ENCODE results near the gene PPP6R3.
A peak's percentile ranks its signal among the peaks of the same experiment; 100 is the strongest.

Gene PPP6R3

DNA sequence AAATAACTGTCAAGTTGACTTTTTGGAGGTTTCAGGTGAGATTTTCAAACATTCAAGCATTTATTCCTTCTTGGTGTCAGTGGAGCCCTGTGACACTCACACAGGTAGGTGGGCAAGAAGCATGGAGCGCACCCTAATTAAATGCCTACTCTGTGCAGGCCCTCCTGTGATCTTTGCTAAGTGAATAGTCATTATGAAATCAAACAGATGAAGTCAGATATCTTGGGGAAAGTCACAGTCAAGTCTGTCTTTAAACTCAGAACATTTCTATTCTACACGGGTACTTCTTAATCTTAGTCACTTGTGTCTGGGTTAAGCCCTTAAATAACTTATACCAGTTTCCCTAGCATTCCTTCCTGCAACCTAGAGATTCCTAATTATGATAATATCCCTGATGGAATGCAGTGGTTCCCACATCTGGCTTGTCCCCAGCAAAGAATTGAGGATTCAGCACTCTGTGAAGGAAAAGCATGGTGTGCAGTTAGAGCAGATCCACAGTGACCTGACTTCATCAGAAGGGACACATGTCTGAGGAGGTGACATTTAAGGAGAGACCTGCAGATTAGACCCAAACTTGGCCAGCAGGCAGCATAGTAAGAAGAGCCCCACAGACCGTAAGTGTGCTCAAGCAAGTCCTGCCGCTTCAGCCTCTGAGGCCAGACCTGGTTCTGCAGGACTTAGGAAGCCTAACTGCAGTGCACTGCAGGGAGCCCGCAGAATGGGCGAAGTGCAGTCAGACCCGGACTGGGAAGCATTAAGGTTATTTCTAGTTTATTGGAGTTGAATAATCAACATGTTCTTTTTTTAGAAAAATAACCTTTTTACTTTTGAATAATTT, 138.5 kb downstream of the PPP6R3 start:
- TF ChIP-seq, protein P1, sequence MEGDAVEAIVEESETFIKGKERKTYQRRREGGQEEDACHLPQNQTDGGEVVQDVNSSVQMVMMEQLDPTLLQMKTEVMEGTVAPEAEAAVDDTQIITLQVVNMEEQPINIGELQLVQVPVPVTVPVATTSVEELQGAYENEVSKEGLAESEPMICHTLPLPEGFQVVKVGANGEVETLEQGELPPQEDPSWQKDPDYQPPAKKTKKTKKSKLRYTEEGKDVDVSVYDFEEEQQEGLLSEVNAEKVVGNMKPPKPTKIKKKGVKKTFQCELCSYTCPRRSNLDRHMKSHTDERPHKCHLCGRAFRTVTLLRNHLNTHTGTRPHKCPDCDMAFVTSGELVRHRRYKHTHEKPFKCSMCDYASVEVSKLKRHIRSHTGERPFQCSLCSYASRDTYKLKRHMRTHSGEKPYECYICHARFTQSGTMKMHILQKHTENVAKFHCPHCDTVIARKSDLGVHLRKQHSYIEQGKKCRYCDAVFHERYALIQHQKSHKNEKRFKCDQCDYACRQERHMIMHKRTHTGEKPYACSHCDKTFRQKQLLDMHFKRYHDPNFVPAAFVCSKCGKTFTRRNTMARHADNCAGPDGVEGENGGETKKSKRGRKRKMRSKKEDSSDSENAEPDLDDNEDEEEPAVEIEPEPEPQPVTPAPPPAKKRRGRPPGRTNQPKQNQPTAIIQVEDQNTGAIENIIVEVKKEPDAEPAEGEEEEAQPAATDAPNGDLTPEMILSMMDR (IDR thresholded peaks at IDR 0.05; ENCODE audit: low read depth, low read length): no peak

DNA sequence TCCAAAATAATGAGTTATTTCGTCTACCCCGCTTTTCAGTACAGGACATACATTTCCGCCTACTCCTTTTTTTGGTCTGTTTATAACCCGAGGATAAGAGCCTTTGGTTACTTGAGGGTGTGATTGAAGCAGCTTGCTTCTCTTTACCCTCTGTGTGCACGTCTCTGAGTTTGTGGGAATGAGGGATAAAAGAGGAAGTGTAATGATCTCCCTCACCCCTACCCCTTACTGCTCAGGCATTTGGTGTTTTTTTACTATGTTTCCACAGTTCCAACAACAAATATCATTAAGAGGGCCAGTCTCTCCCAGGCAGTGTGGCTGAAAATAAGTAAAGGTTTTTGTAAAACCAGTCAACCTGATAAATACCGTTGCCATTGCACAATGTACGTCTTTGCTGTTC, 140.6 kb downstream of the PPP6R3 start:
- DNase-seq (ENCODE audit: low read depth in 2 of 2): no peak
- TF ChIP-seq, protein P1 (IDR thresholded peaks at IDR 0.05; ENCODE audit: low read depth, low read length): no peak
- H3K4me3 ChIP-seq (replicated peaks in 1 of 2; ENCODE audit: low read depth in 2 of 2, low read length in 2 of 2): no peak overlapping the region

More for the DNA sequence above, 138.5 kb downstream of the PPP6R3 start:
- DNase-seq (ENCODE audit: low read depth in 2 of 2): peak in 1 of 2 donors; percentile 5
- H3K4me3 ChIP-seq (replicated peaks in 1 of 2; ENCODE audit: low read depth in 2 of 2, low read length in 2 of 2): no peak overlapping the region

GRCh38 chr11:68609761-68610160, 149.2 kb downstream of the PPP6R3 start:
- no peak for DNase-seq (ENCODE audit: low read depth in 2 of 2)
- H3K4me3 ChIP-seq (replicated peaks in 1 of 2; ENCODE audit: low read depth in 2 of 2, low read length in 2 of 2): no peak overlapping the region
- TF ChIP-seq, protein P1 (IDR thresholded peaks at IDR 0.05; ENCODE audit: low read depth, low read length): no peak

GRCh38 chr11:68610452-68611116, 150.0 kb downstream of the PPP6R3 start:
- DNase-seq (ENCODE audit: low read depth in 2 of 2): peak; percentile 22 to 29
- TF ChIP-seq, protein P1 (IDR thresholded peaks at IDR 0.05; ENCODE audit: low read depth, low read length): peak; percentile 26
- H3K4me3 ChIP-seq (replicated peaks in 1 of 2; ENCODE audit: low read depth in 2 of 2, low read length in 2 of 2): no peak overlapping the region

GRCh38 chr11:68615657-68616056, 155.1 kb downstream of the PPP6R3 start:
- H3K4me3 ChIP-seq (replicated peaks in 1 of 2; ENCODE audit: low read depth in 2 of 2, low read length in 2 of 2): no peak overlapping the region
- DNase-seq (ENCODE audit: low read depth in 2 of 2): no peak
- TF ChIP-seq, protein P1 (IDR thresholded peaks at IDR 0.05; ENCODE audit: low read depth, low read length): no peak

DNA sequence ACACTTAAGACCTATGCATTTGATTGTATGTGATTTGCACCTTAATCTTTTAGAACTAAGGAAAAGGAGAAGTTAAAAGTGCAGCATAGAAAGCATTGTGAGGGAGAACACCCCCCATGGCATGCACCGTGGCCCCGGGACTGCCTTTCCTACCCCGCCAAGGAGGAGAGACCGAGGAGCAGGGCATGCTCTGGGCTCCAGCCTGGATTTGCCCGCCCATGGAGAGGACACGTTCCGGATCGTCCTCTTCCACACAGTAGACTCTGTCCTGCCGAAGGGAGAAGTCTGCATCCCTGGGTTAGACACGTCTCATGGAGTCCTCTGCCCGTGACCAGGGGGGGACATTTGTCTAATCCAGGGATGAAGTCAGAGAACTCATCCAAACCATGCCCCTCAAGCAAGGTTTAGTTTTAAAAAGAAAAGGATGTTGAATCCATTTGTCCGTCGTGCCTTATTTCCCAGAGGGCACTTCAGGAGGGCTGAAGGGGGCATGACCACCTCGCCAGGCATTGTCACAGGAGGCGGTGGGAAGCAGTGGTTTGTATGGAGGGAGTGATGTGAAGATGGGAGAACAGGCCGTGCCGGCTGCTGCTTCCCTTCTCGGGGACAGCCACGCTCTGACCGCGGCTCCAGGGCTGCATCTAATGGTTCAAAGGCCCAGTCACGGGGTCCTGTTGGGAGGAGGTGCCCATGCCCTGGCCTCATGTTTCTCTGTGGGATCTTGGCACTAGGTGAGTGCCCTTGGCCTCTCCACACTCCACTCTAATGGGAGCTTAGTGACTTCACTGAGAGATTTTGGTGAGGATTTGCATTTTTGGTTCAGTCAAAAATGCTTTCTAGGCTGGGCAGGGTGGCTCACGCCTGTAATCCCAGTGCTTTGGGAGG, 157.6 kb downstream of the PPP6R3 start:
- no peak for DNase-seq (ENCODE audit: low read depth in 2 of 2)
- no peak overlapping the region for H3K4me3 ChIP-seq (replicated peaks in 1 of 2; ENCODE audit: low read depth in 2 of 2, low read length in 2 of 2)
- TF ChIP-seq, protein P1 (IDR thresholded peaks at IDR 0.05; ENCODE audit: low read depth, low read length): no peak
